Suprapubic skin (tissue), 4 donors: ENCODE measurements around the gene NTNG2. TPM values are rescaled to one million over a fixed set of nuclear protein-coding genes. Genes with fewer than 3 reads are reported as not detected.

ENCODE experiments used
- DNase-seq, 2 donors: peaks; one replicate each; pipeline ENCODE4 v3.0.0-alpha.2; 2019; ENCODE audit warnings: low spot score in 2 of 2
- H3K27ac ChIP-seq: fragments of 200-600 bp; sonication (generic); one replicate; pipeline ENCODE4 v1.5.1; 2019
- H3K27me3 ChIP-seq: fragments of 200-600 bp; sonication (generic); one replicate; pipeline ENCODE4 v1.5.1; 2019
- H3K36me3 ChIP-seq: fragments of 200-600 bp; sonication (generic); one replicate; pipeline ENCODE4 v1.5.1; 2019
- H3K4me1 ChIP-seq: fragments of 200-600 bp; sonication (generic); one replicate; pipeline ENCODE4 v1.5.1; 2019
- H3K4me3 ChIP-seq: fragments of 200-600 bp; sonication (generic); one replicate; pipeline ENCODE4 v1.5.1; 2019; ENCODE audit warnings: mild to moderate bottlenecking
- H3K9me3 ChIP-seq: fragments of 200-600 bp; sonication (generic); one replicate; pipeline ENCODE4 v1.5.1; 2019
- CTCF ChIP-seq, 2 donors: fragments of 200-600 bp in 1 of 2; fragments of 450-650 bp in 1 of 2; sonication (generic) in 1 of 2; IDR thresholded peaks; one replicate each; pipeline ENCODE4 v1.5.1; 2016 to 2019; ENCODE audit warnings: antibody characterized with exemption in 2 of 2, mild to moderate bottlenecking in 1 of 2, moderate library complexity in 1 of 2
- EP300 ChIP-seq: sonication (generic); formaldehyde crosslinking; IDR thresholded peaks from one replicate; pipeline ENCODE4 v1.6.1; 2017; ENCODE audit warnings: antibody characterized with exemption
- POLR2A ChIP-seq, 2 donors: fragments of 450-650 bp; IDR thresholded peaks; one replicate each; pipeline ENCODE4 v1.6.1; 2017; ENCODE audit warnings: antibody characterized with exemption in 2 of 2, mild to moderate bottlenecking in 2 of 2, moderate library complexity in 2 of 2
- POLR2AphosphoS5 ChIP-seq, 3 donors: sonication (generic); formaldehyde crosslinking; IDR thresholded peaks; one replicate each; pipeline ENCODE4 v1.6.1; 2017; ENCODE audit warnings: antibody characterized with exemption in 3 of 3
- WGBS: methylation state at CpG from one replicate; pipeline ENCODE4 v1.1.5; 2018; 5-methylcytosine and 5-hydroxymethylcytosine counted together
- total RNA-seq, 4 donors: library from RNA; depleted of rRNA; stranded (reverse); fragments of >200 nt; gene quantifications; one replicate each; pipeline ENCODE4 v1.1.0, GENCODE V29; 2016

The NTNG2 gene
- total RNA-seq, 4 donors from 2014 or later: 0.08 to 0.80 (median 0.37) TPM

- no peak for DNase-seq
- TF ChIP-seq POLR2A (IDR thresholded peaks at IDR 0.05) (no peak), EP300 (no peak), POLR2AphosphoS5 (IDR thresholded peaks at IDR 0.05) (no peak)
- no peak overlapping the region for H3K4me3 ChIP-seq
- H3K27me3 ChIP-seq: no peaks in the 10 kb centered on the region
- H3K36me3 ChIP-seq: peaks cover 94% of the 10 kb centered on the region
- H3K27ac ChIP-seq: no peak overlapping the region
- H3K9me3 ChIP-seq: no peaks in the 10 kb centered on the region
- 60% methylated on average over 2 of the region's 2 CpGs for WGBS
- H3K4me1 ChIP-seq: no peaks in the 10 kb centered on the region
Observed at GRCh38 chr9:132274861-132275260, 113.0 kb downstream of the NTNG2 start.

GRCh38 chr9:132283165-132283564 lies 121.3 kb downstream of the NTNG2 start:
- TF ChIP-seq CTCF (IDR thresholded peaks at IDR 0.05): no peak
- TF ChIP-seq POLR2A (IDR thresholded peaks at IDR 0.05): no peak
- no peak for TF ChIP-seq EP300
- no peak for TF ChIP-seq POLR2AphosphoS5 (IDR thresholded peaks at IDR 0.05)
- Histone ChIP-seq H3K4me1 (no peaks in the 10 kb centered on the region), H3K9me3 (no peaks in the 10 kb centered on the region), H3K4me3 (no peak overlapping the region), H3K27me3 (no peaks in the 10 kb centered on the region), H3K36me3 (peaks cover 97% of the 10 kb centered on the region), H3K27ac (no peak overlapping the region)
- WGBS: 76% methylated on average over 4 of the region's 4 CpGs
- no peak for DNase-seq

- TF ChIP-seq POLR2A (IDR thresholded peaks at IDR 0.05) (no peak), POLR2AphosphoS5 (IDR thresholded peaks at IDR 0.05) (no peak), EP300 (no peak), CTCF (IDR thresholded peaks at IDR 0.05) (no peak)
- H3K27me3 ChIP-seq: no peaks in the 10 kb centered on the region
- no peaks in the 10 kb centered on the region for H3K4me1 ChIP-seq
- H3K4me3 ChIP-seq: no peak overlapping the region
- H3K27ac ChIP-seq: no peak overlapping the region
- H3K36me3 ChIP-seq: peaks cover 92% of the 10 kb centered on the region
- no peak for DNase-seq
- no peaks in the 10 kb centered on the region for H3K9me3 ChIP-seq
- WGBS: 91% methylated on average over 7 of the region's 7 CpGs
Observed at GRCh38 chr9:132283863-132284262, 122.0 kb downstream of the NTNG2 start.

- no peaks in the 10 kb centered on the region for H3K4me1 ChIP-seq
- no peak overlapping the region for H3K4me3 ChIP-seq
- H3K9me3 ChIP-seq: no peaks in the 10 kb centered on the region
- TF ChIP-seq EP300: no peak
- no peak for TF ChIP-seq CTCF (IDR thresholded peaks at IDR 0.05)
- no peak for TF ChIP-seq POLR2AphosphoS5 (IDR thresholded peaks at IDR 0.05)
- TF ChIP-seq POLR2A (IDR thresholded peaks at IDR 0.05): no peak
- no peaks in the 10 kb centered on the region for H3K27me3 ChIP-seq
- H3K36me3 ChIP-seq: peaks cover 77% of the 10 kb centered on the region
- DNase-seq: no peak
- 84% methylated on average over 3 of the region's 3 CpGs for WGBS
- H3K27ac ChIP-seq: no peak overlapping the region
Observed at GRCh38 chr9:132287256-132287760, 125.5 kb downstream of the NTNG2 start.

- TF ChIP-seq CTCF (IDR thresholded peaks at IDR 0.05): no peak
- no peaks in the 10 kb centered on the region for H3K9me3 ChIP-seq
- H3K27ac ChIP-seq: no peak overlapping the region
- no peak for DNase-seq
- H3K36me3 ChIP-seq: peaks cover 73% of the 10 kb centered on the region
- no peaks in the 10 kb centered on the region for H3K4me1 ChIP-seq
- WGBS: 43% methylated on average over 1 of the region's 1 CpG
- no peaks in the 10 kb centered on the region for H3K27me3 ChIP-seq
- no peak overlapping the region for H3K4me3 ChIP-seq
Observed at GRCh38 chr9:132288361-132288760, 126.5 kb downstream of the NTNG2 start.

- no peak overlapping the region for H3K4me3 ChIP-seq
- no peaks in the 10 kb centered on the region for H3K9me3 ChIP-seq
- H3K27ac ChIP-seq: no peak overlapping the region
- no peak for DNase-seq
- H3K4me1 ChIP-seq: no peaks in the 10 kb centered on the region
- WGBS: 83% methylated on average over 2 of the region's 2 CpGs
- H3K27me3 ChIP-seq: no peaks in the 10 kb centered on the region
- TF ChIP-seq POLR2AphosphoS5 (IDR thresholded peaks at IDR 0.05) (no peak), EP300 (no peak), CTCF (IDR thresholded peaks at IDR 0.05) (no peak), POLR2A (IDR thresholded peaks at IDR 0.05) (no peak)
- H3K36me3 ChIP-seq: peaks cover 73% of the 10 kb centered on the region
Observed at GRCh38 chr9:132288966-132289365, 127.1 kb downstream of the NTNG2 start.
